OCI-LY7 (cell line): ENCODE measurements around the gene FMNL2. TPM values are rescaled to one million over a fixed set of nuclear protein-coding genes. Genes with fewer than 3 reads are reported as not detected.

Source experiments
- BruUV-seq: library from RNA; stranded (reverse); fragments of 400-500 nt; replicated peaks from 2 replicates; lab custom pipeline; 2021; lab: Mats Ljungman, UMichigan
- CTCF ChIA-PET: fragments of 300-600 bp; sonication (Branson Sonifier 250); formaldehyde crosslinking; loops from one replicate; lab custom pipeline; 2022; ENCODE audit warnings: antibody characterized with exemption; ENCODE audit not compliant: unreplicated experiment; lab: Charles Lee
- POLR2A ChIA-PET: fragments of 300-600 bp; sonication (Branson Sonifier 250); formaldehyde crosslinking; loops from one replicate; lab custom pipeline; 2022; ENCODE audit warnings: antibody characterized with exemption; lab: Charles Lee
- DNase-seq: peaks from one replicate; pipeline ENCODE4 v3.0.0-alpha.2; 2015; ENCODE audit warnings: low spot score
- H2AFZ ChIP-seq: fragments of 200-600 bp; sonication (generic), shearing (Covaris generic); 2 replicates; pipeline ENCODE4 v1.6.1; 2014; ENCODE audit warnings: mild to moderate bottlenecking, antibody characterized with exemption, low read length, moderate library complexity
- H3K27ac ChIP-seq: fragments of 200-600 bp; sonication (generic); 2 replicates; pipeline ENCODE4 v1.5.1; 2014; ENCODE audit warnings: mixed run types, low read depth, mild to moderate bottlenecking, moderate library complexity, low read length, inconsistent platforms; ENCODE audit not compliant: poor library complexity, severe bottlenecking
- H3K36me3 ChIP-seq: fragments of 200-600 bp; sonication (generic); 2 replicates; pipeline ENCODE4 v1.6.1; 2014; ENCODE audit warnings: mild to moderate bottlenecking, antibody characterized with exemption, low read length, moderate library complexity, mixed read lengths; ENCODE audit not compliant: insufficient read depth
- H3K4me1 ChIP-seq: fragments of 200-600 bp; sonication (generic); 2 replicates; pipeline ENCODE4 v1.5.1; 2014; ENCODE audit warnings: mild to moderate bottlenecking, low read length; ENCODE audit not compliant: insufficient read depth, poor library complexity, severe bottlenecking
- H3K4me2 ChIP-seq: fragments of 200-600 bp; sonication (generic); 2 replicates; pipeline ENCODE4 v1.6.1; 2014; ENCODE audit warnings: mild to moderate bottlenecking, low read length
- H3K4me3 ChIP-seq: fragments of 200-600 bp; sonication (generic); 2 replicates; pipeline ENCODE4 v1.5.1; 2014; ENCODE audit warnings: mild to moderate bottlenecking, low read depth, low read length; ENCODE audit not compliant: poor library complexity, severe bottlenecking
- H3K79me2 ChIP-seq: fragments of 200-600 bp; sonication (generic); 2 replicates; pipeline ENCODE4 v1.6.1; 2016; ENCODE audit warnings: low read depth, mild to moderate bottlenecking, low read length, moderate library complexity, mixed read lengths; ENCODE audit not compliant: insufficient read depth
- H3K9me2 ChIP-seq: fragments of 200-600 bp; sonication (generic); 2 replicates; pipeline ENCODE4 v1.6.1; 2016; ENCODE audit warnings: mild to moderate bottlenecking, low read length, mixed read lengths; ENCODE audit not compliant: insufficient read depth
- H3K9me3 ChIP-seq: fragments of 200-600 bp; sonication (generic); 2 replicates; pipeline ENCODE4 v1.6.1; 2014; ENCODE audit warnings: mild to moderate bottlenecking, mixed run types, low read length, mixed read lengths
- H4K20me1 ChIP-seq: fragments of 200-600 bp; sonication (generic); 2 replicates; pipeline ENCODE4 v1.6.1; 2014; ENCODE audit warnings: mild to moderate bottlenecking, antibody characterized with exemption, low read length, moderate library complexity, mixed read lengths; ENCODE audit not compliant: insufficient read depth
- EZH2phosphoT487 ChIP-seq: fragments of 200-600 bp; sonication (generic); IDR thresholded peaks from 2 replicates; pipeline ENCODE4 v1.6.1; 2018; ENCODE audit warnings: low read depth, borderline replicate concordance, mild to moderate bottlenecking, mixed run types, antibody characterized with exemption, low read length, moderate library complexity, mixed read lengths
- intact Hi-C: fragments of 100-400 bp; cut with micrococcal nuclease; formaldehyde crosslinking; loops from one replicate; pipeline ENCODE4 v1.10.0; 2022; ENCODE audit not compliant: unreplicated experiment
- total RNA-seq, 2 experiments: library from RNA; depleted of rRNA in 1 of 2; stranded (reverse); fragments of >200 nt in 1 of 2; shearing (Covaris generic) in 1 of 2; gene quantifications; 2 replicates each; pipeline ENCODE4 v1.2.3, GENCODE V29; 2014 to 2022
- TF ChIP-seq, protein P1 (sequence below): fragments of 200-600 bp; sonication (generic); conservative IDR thresholded peaks from 2 replicates; pipeline ENCODE4 v1.5.1; 2014; ENCODE audit warnings: mild to moderate bottlenecking, antibody characterized with exemption, low read length, moderate library complexity, mixed read lengths

Gene FMNL2
- total RNA-seq, 2 experiments from 2014 or later: 0.03 to 0.21 TPM

DNA sequence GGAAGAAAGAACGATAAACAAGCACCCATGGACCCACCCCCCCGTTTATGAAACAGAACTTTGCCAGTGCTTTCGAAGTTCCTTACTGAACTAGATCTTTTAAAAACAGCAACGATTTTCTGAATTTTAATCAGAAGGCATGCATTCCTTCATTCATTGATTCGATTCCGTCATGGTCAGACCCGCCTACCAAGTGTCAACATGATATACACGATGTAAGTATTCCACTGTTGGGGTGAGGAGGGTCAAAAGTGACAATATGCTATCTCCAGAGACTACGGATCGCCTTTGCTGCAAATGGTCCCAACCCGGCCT lies 316 bp upstream of the FMNL2 start:
- no TSS peak for BruUV-seq
- peak overlapping the region; percentile 46; the same call in 1 of the 2 replicates for H2AFZ ChIP-seq
- no peak for TF ChIP-seq EZH2phosphoT487
- TF ChIP-seq, protein P1, sequence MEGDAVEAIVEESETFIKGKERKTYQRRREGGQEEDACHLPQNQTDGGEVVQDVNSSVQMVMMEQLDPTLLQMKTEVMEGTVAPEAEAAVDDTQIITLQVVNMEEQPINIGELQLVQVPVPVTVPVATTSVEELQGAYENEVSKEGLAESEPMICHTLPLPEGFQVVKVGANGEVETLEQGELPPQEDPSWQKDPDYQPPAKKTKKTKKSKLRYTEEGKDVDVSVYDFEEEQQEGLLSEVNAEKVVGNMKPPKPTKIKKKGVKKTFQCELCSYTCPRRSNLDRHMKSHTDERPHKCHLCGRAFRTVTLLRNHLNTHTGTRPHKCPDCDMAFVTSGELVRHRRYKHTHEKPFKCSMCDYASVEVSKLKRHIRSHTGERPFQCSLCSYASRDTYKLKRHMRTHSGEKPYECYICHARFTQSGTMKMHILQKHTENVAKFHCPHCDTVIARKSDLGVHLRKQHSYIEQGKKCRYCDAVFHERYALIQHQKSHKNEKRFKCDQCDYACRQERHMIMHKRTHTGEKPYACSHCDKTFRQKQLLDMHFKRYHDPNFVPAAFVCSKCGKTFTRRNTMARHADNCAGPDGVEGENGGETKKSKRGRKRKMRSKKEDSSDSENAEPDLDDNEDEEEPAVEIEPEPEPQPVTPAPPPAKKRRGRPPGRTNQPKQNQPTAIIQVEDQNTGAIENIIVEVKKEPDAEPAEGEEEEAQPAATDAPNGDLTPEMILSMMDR: no peak
- POLR2A ChIA-PET: no interaction called here
- H3K9me2 ChIP-seq: no peaks in the 10 kb centered on the region
- no peaks in the 10 kb centered on the region for H3K36me3 ChIP-seq
- no peak for DNase-seq
- no peak overlapping the region for H3K27ac ChIP-seq
- H3K79me2 ChIP-seq: no peaks in the 10 kb centered on the region
- CTCF ChIA-PET: no interaction called here
- H3K4me1 ChIP-seq: no peaks in the 10 kb centered on the region
- peak overlapping the region; percentile 60 for H3K4me3 ChIP-seq
- no peaks in the 10 kb centered on the region for H3K9me3 ChIP-seq
- intact Hi-C loops: no loop called here
- no peaks in the 10 kb centered on the region for H4K20me1 ChIP-seq
- peak overlapping the region; percentile 60 for H3K4me2 ChIP-seq

DNA sequence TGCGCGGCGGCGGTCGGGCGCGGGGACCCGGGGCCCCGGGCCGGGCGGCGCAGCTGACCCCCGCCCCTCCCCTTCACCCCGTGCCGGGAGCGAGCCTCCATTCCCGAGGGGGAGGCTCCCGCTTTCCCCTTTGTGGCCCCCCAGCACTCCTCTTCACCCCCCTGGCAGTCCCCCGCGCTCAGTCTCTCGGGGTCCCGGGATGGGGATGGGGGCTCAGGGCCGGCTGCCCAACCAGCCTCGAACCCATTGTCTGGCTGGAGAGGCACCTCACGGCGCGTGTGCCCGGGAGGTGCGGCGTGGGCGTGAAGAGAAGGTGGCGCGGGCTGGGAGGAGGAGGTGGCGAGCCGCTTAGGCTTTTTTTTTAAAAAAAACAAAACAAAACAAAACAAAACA lies 748 bp downstream of the FMNL2 start:
- Histone ChIP-seq H3K79me2 (no peaks in the 10 kb centered on the region), H2AFZ (no peak overlapping the region), H4K20me1 (no peaks in the 10 kb centered on the region), H3K9me2 (no peaks in the 10 kb centered on the region), H3K4me3 (peak overlapping the region; percentile 60), H3K9me3 (no peaks in the 10 kb centered on the region), H3K36me3 (no peaks in the 10 kb centered on the region), H3K27ac (no peak overlapping the region), H3K4me2 (peak overlapping the region; percentile 60; the same call in 1 of the 2 replicates), H3K4me1 (no peaks in the 10 kb centered on the region)
- ChIA-PET CTCF (no interaction called here), POLR2A (no interaction called here)
- TF ChIP-seq EZH2phosphoT487: no peak
- TF ChIP-seq, protein P1: no peak
- BruUV-seq: no TSS peak
- DNase-seq: no peak
- intact Hi-C loops: no loop called here

DNA sequence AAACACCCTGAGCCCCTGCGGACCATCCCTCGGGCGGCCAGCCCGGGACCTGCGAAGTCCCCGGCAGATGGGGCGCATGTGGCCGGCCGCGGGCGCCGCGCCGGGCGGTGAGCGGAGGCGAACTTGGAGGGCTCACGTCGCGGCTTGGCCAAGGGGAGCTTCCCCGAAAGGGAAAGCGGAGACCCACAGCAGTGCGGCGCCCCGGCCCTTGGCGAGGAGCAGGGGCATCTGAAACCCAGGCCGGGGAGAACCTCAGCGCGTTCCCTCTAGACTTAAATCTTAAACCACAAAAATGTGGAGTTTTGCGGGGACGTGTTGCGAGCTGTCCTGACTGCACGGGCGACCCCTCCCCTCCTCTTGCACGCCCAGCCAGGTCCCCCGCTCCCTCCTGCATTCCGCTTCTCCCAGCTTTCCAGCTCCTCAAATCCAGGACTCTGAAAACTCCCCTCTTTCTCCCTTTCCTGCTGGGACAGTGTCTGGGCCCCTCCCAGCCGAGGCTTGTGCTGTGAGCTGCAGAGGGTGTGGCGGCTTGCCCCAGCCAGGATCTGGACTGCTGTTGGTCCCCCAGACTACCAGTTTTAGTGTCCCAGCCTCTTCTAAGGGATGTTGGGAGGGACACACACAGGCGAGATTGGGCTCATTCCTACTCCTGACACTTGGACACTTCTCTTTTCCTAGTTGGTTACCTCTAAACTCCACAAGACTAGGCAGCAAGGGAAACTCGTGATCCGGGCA lies 1.3 kb downstream of the FMNL2 start:
- Histone ChIP-seq H4K20me1 (no peaks in the 10 kb centered on the region), H2AFZ (no peak overlapping the region), H3K36me3 (no peaks in the 10 kb centered on the region), H3K9me2 (no peaks in the 10 kb centered on the region), H3K9me3 (no peaks in the 10 kb centered on the region), H3K4me1 (no peaks in the 10 kb centered on the region), H3K79me2 (no peaks in the 10 kb centered on the region), H3K4me3 (no peak overlapping the region), H3K4me2 (no peak overlapping the region), H3K27ac (no peak overlapping the region)
- TF ChIP-seq, protein P1: no peak
- TF ChIP-seq EZH2phosphoT487: no peak
- BruUV-seq: no TSS peak
- DNase-seq: no peak
- CTCF ChIA-PET: no interaction called here
- POLR2A ChIA-PET: no interaction called here
- intact Hi-C loops: no loop called here
